ENCODE results near the gene PEX26. TPM values are rescaled to one million over a fixed set of nuclear protein-coding genes. Genes with fewer than 3 reads are reported as not detected.

Gene PEX26
- total and polyA plus RNA-seq, 9 of the 15 experiments (the other 6 are each of a cell fraction or from before 2014, with no cell fraction given): 0.35 to 39.6 (median 17.4) TPM

DNA sequence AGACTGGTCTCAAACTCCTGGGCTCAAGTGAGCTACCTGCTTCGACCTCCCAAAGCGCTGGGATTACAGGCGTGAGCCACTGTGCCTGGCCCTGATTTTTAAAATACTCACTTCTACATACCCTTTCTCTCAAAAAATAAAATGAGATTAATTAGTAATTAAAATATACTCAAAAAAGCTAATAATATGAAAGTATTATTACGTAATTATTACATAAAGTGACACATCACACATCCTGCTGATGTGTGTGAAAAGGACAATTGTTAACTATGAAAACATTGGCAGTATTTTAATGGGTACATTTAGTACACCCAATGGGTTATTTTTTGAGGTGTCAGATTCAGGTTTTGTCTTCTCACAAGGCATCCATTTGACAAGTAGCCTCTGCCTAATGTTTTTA lies 32.0 kb upstream of the PEX26 start:
- Histone ChIP-seq H3K36me3 (ENCODE audit: control insufficient read depth, insufficient read depth, low read length) (no peaks in the 10 kb centered on the region), H4K20me1 (replicated peaks; ENCODE audit: control insufficient read depth, insufficient read depth, low read length) (no peaks in the 10 kb centered on the region), H3K27me3 (ENCODE audit: control insufficient read depth in 2 of 2, insufficient read depth in 2 of 2, low read length in 2 of 2) (peaks cover 26 to 39% of the 10 kb centered on the region in 2 experiments), H3K27ac (ENCODE audit: extremely low read depth, low read depth, low read length) (no peak overlapping the region), H3K9me3 (replicated peaks; ENCODE audit: control insufficient read depth, insufficient read depth, low read depth, low read length) (no peaks in the 10 kb centered on the region), H3K9ac (ENCODE audit: insufficient read depth in 1 of 2, low read depth in 2 of 2, low read length in 2 of 2) (no peak overlapping the region), H3K9me1 (ENCODE audit: control insufficient read depth, insufficient read depth, low read length) (no peaks in the 10 kb centered on the region), H3K4me2 (ENCODE audit: insufficient read depth, low read length) (no peak overlapping the region), H3K4me1 (replicated peaks in 1 of 2; ENCODE audit: control insufficient read depth in 2 of 2, insufficient read depth in 2 of 2, low read length in 2 of 2) (peaks cover 0 to 6% of the 10 kb centered on the region in 2 experiments; a peak in 3 of 5 replicates), H3K4me3 (no peak overlapping the region), H3K79me2 (ENCODE audit: control insufficient read depth, insufficient read depth, low read length) (no peaks in the 10 kb centered on the region), H2AFZ (ENCODE audit: low read depth, low read length) (no peak overlapping the region)
- no peak for FAIRE-seq
- no peak for DNase-seq (ENCODE audit: extremely low read depth in 1 of 4, low spot score in 3 of 4)
- POLR2A ChIA-PET: no interaction called here
- intact Hi-C loops (cut with micrococcal nuclease): no loop called here
- no peak for ATAC-seq
- BruUV-seq (replicated peaks): no TSS peak
- CTCF ChIA-PET (ENCODE audit: low intra/inter-chr PET ratio): no interaction called here
- in situ Hi-C loops (cut with MboI): no loop called here
- 7% methylated on average over 4 of the region's 4 CpGs for WGBS (ENCODE audit: insufficient coverage, low coverage, missing lambda C conversion rate)
- TF ChIP-seq ARID1B (IDR thresholded peaks at IDR 0.05) (no peak), ZNF583 (CRISPR knock-in tag; IDR thresholded peaks at IDR 0.05) (no peak), CEBPB (tag; IDR thresholded peaks at IDR 0.05) (peak; percentile 43; the same call in 1 of the 2 replicates), FUS (optimal IDR thresholded peaks at IDR 0.05; ENCODE audit: low read depth, low read length) (no peak), CEBPG (CRISPR knock-in tag; IDR thresholded peaks at IDR 0.05) (no peak), CEBPG (tag; conservative IDR thresholded peaks at IDR 0.05 in 1 of 2, IDR thresholded peaks at IDR 0.05 in 1 of 2) (peak in 1 of 2 experiments; percentile 64; a peak in 1 of 4 replicates), ZNF75A (CRISPR knock-in tag; IDR thresholded peaks at IDR 0.05) (no peak)
- TF ChIP-seq, protein P1, sequence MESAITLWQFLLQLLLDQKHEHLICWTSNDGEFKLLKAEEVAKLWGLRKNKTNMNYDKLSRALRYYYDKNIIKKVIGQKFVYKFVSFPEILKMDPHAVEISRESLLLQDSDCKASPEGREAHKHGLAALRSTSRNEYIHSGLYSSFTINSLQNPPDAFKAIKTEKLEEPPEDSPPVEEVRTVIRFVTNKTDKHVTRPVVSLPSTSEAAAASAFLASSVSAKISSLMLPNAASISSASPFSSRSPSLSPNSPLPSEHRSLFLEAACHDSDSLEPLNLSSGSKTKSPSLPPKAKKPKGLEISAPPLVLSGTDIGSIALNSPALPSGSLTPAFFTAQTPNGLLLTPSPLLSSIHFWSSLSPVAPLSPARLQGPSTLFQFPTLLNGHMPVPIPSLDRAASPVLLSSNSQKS (CRISPR knock-in tag; IDR thresholded peaks at IDR 0.05): no peak
- TF ChIP-seq, protein P2, sequence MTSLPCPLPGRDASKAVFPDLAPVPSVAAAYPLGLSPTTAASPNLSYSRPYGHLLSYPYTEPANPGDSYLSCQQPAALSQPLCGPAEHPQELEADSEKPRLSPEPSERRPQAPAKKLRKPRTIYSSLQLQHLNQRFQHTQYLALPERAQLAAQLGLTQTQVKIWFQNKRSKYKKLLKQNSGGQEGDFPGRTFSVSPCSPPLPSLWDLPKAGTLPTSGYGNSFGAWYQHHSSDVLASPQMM (CRISPR knock-in tag; IDR thresholded peaks at IDR 0.05): no peak
